Uterus (tissue), 4 donors: ENCODE results near the gene ATP6V1A. TPM values are rescaled to one million over a fixed set of nuclear protein-coding genes. Genes with fewer than 3 reads are reported as not detected.

Experiments
- DNase-seq, 2 donors: peaks; one replicate each; pipeline ENCODE4 v3.0.0-alpha.2; 2019 to 2020
- H3K27ac ChIP-seq, 2 donors: fragments of 200-600 bp; sonication (generic); 1 replicate in 1 of 2; 2 replicates in 1 of 2; pipeline ENCODE4 v1.5.1; 2016 to 2018
- H3K27me3 ChIP-seq, 2 donors: fragments of 200-600 bp; sonication (generic); one replicate each; pipeline ENCODE4 v1.5.1; 2018 to 2019; ENCODE audit warnings: control low read depth in 1 of 2
- H3K36me3 ChIP-seq, 2 donors: fragments of 200-600 bp; sonication (generic); one replicate each; pipeline ENCODE4 v1.5.1; 2019; ENCODE audit warnings: control low read depth in 1 of 2
- H3K4me1 ChIP-seq, 2 donors: fragments of 200-600 bp; sonication (generic); one replicate each; pipeline ENCODE4 v1.5.1; 2018 to 2019; ENCODE audit warnings: control low read depth in 1 of 2
- H3K4me3 ChIP-seq, 2 donors: fragments of 200-600 bp; sonication (generic); 1 replicate in 1 of 2; 2 replicates in 1 of 2; pipeline ENCODE4 v1.5.1; 2018 to 2019; ENCODE audit warnings: mild to moderate bottlenecking in 1 of 2
- H3K9me3 ChIP-seq, 2 donors: fragments of 200-600 bp; sonication (generic); one replicate each; pipeline ENCODE4 v1.5.1; 2019; ENCODE audit warnings: control low read depth in 1 of 2
- CTCF ChIP-seq, 4 experiments: fragments of 200-600 bp in 2 of 4; fragments of 450-650 bp in 2 of 4; sonication (generic) in 2 of 4; IDR thresholded peaks; one replicate each; pipeline ENCODE4 v1.5.1; 2016 to 2019; ENCODE audit warnings: antibody characterized with exemption in 4 of 4, mild to moderate bottlenecking in 2 of 4, moderate library complexity in 1 of 4
- POLR2A ChIP-seq, 2 donors: fragments of 450-650 bp; IDR thresholded peaks; one replicate each; pipeline ENCODE4 v1.6.1; 2016; ENCODE audit warnings: antibody characterized with exemption in 2 of 2, mild to moderate bottlenecking in 1 of 2, moderate library complexity in 1 of 2
- intact Hi-C: fragments of 100-400 bp; cut with DNase I; formaldehyde crosslinking; loops from one replicate; pipeline ENCODE4 v1.15.1; 2023; ENCODE audit warnings: low total_unique reads
- total RNA-seq, 4 donors: library from RNA; depleted of rRNA in 3 of 4; stranded (reverse); fragments of >200 nt in 3 of 4; gene quantifications; one replicate each; pipeline versions ENCODE4 v1.1.0 to v1.2.4, GENCODE V29; 2014 to 2023
- donor health status: DM: yes; HTN: yes; CAD: no.

The ATP6V1A gene
- total RNA-seq, 4 donors from 2014 or later, result 11.5 to 81.8 (median 39.7) TPM

DNA sequence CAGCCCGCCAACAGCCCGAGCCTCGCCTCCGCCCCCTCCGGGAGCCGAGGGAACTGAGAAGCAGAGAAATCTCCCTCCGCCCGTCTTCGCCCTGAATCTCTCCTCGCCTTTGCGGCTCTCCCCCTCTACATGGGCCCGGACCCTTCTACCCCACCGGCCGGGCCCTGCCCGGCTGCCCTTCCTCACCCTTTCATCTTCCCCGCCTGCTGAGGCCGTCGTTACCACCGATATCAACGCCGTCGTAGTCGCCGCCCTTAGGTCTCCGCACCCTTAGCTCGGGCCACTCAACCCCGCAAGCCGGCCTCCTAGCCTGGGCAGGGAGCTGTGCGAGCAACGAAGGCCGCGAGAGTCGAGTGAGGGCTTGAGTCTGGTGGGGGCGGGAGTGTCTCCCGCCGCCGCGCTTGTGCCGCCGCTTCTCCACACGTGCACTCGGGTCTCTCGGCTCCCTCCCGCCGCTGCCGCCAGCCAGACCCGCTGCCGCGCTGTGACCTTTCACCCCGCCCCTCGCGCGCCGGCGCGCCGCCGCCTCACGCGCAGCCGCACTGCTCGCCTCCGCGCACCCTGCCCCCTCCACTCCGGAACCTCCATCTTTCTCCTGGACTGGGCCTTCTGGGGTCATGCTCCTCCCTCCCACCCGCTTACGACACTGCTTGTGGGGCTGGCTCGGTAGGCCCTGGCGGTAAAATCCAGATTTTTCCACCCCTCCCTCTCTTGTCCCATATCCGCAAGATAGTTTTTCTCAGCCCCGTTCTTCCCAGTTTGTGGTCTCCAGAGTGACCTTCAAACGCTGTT is 883 bp upstream of the ATP6V1A start, which contains the start of gene NAA50:
TSS of gene NAA50 (minus strand) at position 494 of the 792 bp plus-strand sequence. CDS start at position 194, 300 bp downstream.
- intact Hi-C loops, result no loop called here

DNA sequence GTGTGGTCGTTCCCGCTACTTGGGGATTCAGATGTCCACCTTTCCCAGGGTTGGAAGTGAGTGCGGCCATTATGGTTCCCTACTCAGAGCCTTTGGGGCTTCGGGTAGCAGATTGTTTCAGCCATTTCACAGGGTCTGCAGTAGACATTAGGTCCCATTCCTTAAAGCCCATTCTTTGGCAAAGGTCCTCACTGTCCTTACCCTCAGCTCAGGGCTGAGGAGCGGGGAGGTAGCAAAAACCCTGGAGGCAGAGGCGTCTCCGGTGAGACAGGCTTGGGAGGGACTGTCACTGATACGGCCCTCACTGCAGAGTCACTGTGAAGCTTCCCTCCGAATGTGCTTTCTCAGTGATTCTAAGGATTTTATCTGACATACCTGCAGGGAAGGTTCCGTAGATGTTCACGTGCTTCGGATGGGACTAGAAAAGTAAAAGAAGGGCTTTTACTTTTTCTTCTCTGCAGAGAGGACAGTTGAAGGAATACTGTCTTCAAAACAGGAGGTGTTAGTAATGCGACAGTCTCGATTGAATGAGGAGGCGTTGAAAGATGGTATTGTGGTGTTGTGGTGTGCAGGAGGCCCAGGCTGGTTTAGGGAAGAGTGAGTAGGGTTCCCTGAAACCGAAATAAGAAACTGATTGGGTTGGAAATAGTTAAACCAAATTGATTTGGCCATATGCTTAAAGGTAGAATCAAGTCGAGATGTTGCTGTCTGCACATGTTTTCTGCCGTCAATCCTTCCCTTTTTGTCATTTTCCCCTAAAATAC is 630 bp downstream of the ATP6V1A start:
- DNase-seq, result peak in 1 of 2 donors; percentile 16
- intact Hi-C loops, result no loop called here
- Histone ChIP-seq H3K4me1 (peaks cover 5 to 20% of the 10 kb centered on the region in 2 donors), H3K36me3 (no peaks in the 10 kb centered on the region), H3K4me3 (peak overlapping the region; percentile 89 to 98), H3K9me3 (no peaks in the 10 kb centered on the region), H3K27ac (peak overlapping the region; percentile 96 to 99), H3K27me3 (no peaks in the 10 kb centered on the region)
- TF ChIP-seq POLR2A (IDR thresholded peaks at IDR 0.05), result no peak
- no peak for TF ChIP-seq CTCF (IDR thresholded peaks at IDR 0.05)

More for the DNA sequence above, 883 bp upstream of the ATP6V1A start, which contains the start of gene NAA50:
- peaks cover 5 to 20% of the 10 kb centered on the region in 2 donors for H3K4me1 ChIP-seq
- H3K36me3 ChIP-seq, result no peaks in the 10 kb centered on the region
- H3K9me3 ChIP-seq, result no peaks in the 10 kb centered on the region
- peak within 1 kb of the TSS; percentile 96 to 99 for H3K27ac ChIP-seq
- DNase-seq, result peak; percentile 96
- H3K4me3 ChIP-seq, result peak within 1 kb of the TSS; percentile 89 to 98
- TF ChIP-seq CTCF (IDR thresholded peaks at IDR 0.05) (peak in 1 of 4 experiments; percentile 44), POLR2A (IDR thresholded peaks at IDR 0.05) (peak; percentile 77 to 89)
- no peaks in the 10 kb centered on the region for H3K27me3 ChIP-seq

DNA sequence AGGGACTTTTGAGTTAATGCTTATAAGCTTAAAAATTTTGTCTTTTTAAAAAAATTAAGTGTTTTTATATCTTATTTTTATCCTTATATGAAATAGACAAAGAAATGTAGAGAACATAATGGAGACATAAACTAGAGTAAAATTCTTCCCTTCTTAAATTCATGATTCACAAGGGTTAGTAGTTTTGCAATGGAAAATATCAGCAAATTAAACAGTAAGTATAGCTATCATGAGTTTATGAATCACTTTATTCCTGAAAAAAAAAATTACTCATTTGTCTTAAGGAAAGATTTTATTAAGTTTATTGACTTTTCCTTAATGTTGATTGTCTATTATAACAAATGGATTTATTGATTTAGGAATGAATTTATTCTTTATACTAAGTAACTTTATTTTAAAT is 4.3 kb downstream of the ATP6V1A start:
- DNase-seq, result no peak
- Histone ChIP-seq H3K27ac (no peak overlapping the region), H3K27me3 (no peaks in the 10 kb centered on the region), H3K9me3 (no peaks in the 10 kb centered on the region), H3K36me3 (no peaks in the 10 kb centered on the region), H3K4me3 (no peak overlapping the region), H3K4me1 (peaks cover 0 to 14% of the 10 kb centered on the region in 2 donors)
- no peak for TF ChIP-seq POLR2A (IDR thresholded peaks at IDR 0.05)
- TF ChIP-seq CTCF (IDR thresholded peaks at IDR 0.05), result no peak
- intact Hi-C loops, result no loop called here

GRCh38 chr3:113753376-113753985 is 6.6 kb downstream of the ATP6V1A start:
- Histone ChIP-seq H3K4me1 (peaks cover 0 to 3% of the 10 kb centered on the region in 2 donors), H3K27me3 (no peaks in the 10 kb centered on the region), H3K36me3 (no peaks in the 10 kb centered on the region), H3K9me3 (no peaks in the 10 kb centered on the region), H3K4me3 (no peak overlapping the region), H3K27ac (no peak overlapping the region)
- no peak for DNase-seq
- TF ChIP-seq CTCF (IDR thresholded peaks at IDR 0.05) (no peak), POLR2A (IDR thresholded peaks at IDR 0.05) (no peak)
- intact Hi-C loops, result no loop called here
